Measurements from ENCODE around the gene TECPR2. TPM values are rescaled to one million over a fixed set of nuclear protein-coding genes. Genes with fewer than 3 reads are reported as not detected.

The TECPR2 gene
- total and polyA plus RNA-seq, 2 donors from 2014 or later: 6.0 to 30.2 TPM

DNA sequence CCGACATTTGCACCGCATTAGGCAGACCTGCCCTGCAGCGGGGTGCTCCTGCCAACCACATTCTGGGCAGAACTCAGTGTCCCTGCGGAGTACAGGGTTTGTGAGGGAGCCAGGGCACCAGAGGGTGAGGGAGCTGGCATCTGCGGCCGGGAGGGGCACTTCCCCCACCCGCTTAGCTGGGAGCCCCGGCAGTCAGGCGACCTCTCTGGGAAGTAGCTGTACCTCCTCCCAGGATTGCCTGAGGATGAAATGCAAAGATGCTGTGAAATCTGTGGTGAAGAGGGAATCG, 88.3 kb downstream of the TECPR2 start:
- H3K4me3 ChIP-seq (ENCODE audit: low read length in 3 of 3): no peak overlapping the region
- H3K4me1 ChIP-seq (ENCODE audit: control insufficient read depth in 2 of 3, insufficient read depth in 2 of 3, low read depth in 1 of 3, low read length in 3 of 3): no peaks in the 10 kb centered on the region
- intact Hi-C loops (cut with DNase I): no loop called here
- TF ChIP-seq, protein P1, sequence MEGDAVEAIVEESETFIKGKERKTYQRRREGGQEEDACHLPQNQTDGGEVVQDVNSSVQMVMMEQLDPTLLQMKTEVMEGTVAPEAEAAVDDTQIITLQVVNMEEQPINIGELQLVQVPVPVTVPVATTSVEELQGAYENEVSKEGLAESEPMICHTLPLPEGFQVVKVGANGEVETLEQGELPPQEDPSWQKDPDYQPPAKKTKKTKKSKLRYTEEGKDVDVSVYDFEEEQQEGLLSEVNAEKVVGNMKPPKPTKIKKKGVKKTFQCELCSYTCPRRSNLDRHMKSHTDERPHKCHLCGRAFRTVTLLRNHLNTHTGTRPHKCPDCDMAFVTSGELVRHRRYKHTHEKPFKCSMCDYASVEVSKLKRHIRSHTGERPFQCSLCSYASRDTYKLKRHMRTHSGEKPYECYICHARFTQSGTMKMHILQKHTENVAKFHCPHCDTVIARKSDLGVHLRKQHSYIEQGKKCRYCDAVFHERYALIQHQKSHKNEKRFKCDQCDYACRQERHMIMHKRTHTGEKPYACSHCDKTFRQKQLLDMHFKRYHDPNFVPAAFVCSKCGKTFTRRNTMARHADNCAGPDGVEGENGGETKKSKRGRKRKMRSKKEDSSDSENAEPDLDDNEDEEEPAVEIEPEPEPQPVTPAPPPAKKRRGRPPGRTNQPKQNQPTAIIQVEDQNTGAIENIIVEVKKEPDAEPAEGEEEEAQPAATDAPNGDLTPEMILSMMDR (IDR thresholded peaks at IDR 0.05; ENCODE audit: borderline replicate concordance, extremely low read depth, insufficient read depth): no peak
- peaks cover 0 to 33% (median 28%) of the 10 kb centered on the region in 3 donors for H3K36me3 ChIP-seq (ENCODE audit: control insufficient read depth in 2 of 3, insufficient read depth in 3 of 3, low read length in 3 of 3)
- H3K27ac ChIP-seq (ENCODE audit: low read depth in 2 of 2, low read length in 2 of 2): no peak overlapping the region
- DNase-seq (no peak), FAIRE-seq (no peak)
- H3K9me3 ChIP-seq (ENCODE audit: control insufficient read depth in 2 of 3, insufficient read depth in 1 of 3, low read length in 3 of 3): no peaks in the 10 kb centered on the region
- H3K27me3 ChIP-seq (ENCODE audit: control insufficient read depth, insufficient read depth, low read length): no peaks in the 10 kb centered on the region
- H3K9ac ChIP-seq (ENCODE audit: low read length in 3 of 3): no peak overlapping the region

DNA sequence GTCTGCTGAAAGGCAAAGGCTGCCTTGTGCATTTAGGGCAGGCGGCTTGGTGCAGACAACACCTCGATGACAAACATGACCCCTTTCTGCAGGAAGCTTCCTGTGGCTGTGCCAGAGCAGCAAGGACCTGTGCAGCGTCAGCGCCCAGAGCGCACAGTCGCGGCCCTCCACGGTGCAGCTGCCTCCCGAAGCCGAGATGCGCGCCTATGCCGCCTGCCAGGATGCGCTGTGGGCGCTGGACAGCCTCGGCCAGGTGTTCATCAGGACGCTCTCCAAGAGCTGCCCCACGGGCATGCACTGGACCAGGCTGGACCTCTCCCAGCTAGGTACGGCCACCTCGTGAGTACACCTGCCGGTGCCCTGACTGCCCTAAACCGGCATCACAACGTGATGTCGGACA, 89.6 kb downstream of the TECPR2 start:
- no peaks in the 10 kb centered on the region for H3K9me3 ChIP-seq (ENCODE audit: control insufficient read depth in 2 of 3, insufficient read depth in 1 of 3, low read length in 3 of 3)
- no peak overlapping the region for H3K4me3 ChIP-seq (ENCODE audit: low read length in 3 of 3)
- no peak for FAIRE-seq
- intact Hi-C loops (cut with DNase I): no loop called here
- no peaks in the 10 kb centered on the region for H3K27me3 ChIP-seq (ENCODE audit: control insufficient read depth, insufficient read depth, low read length)
- no peaks in the 10 kb centered on the region for H3K4me1 ChIP-seq (ENCODE audit: control insufficient read depth in 2 of 3, insufficient read depth in 2 of 3, low read depth in 1 of 3, low read length in 3 of 3)
- no peak overlapping the region for H3K9ac ChIP-seq (ENCODE audit: low read length in 3 of 3)
- peaks cover 0 to 33% (median 28%) of the 10 kb centered on the region in 3 donors for H3K36me3 ChIP-seq (ENCODE audit: control insufficient read depth in 2 of 3, insufficient read depth in 3 of 3, low read length in 3 of 3)
- DNase-seq: no peak
- H3K27ac ChIP-seq (ENCODE audit: low read depth in 2 of 2, low read length in 2 of 2): no peak overlapping the region
- TF ChIP-seq, protein P1 (IDR thresholded peaks at IDR 0.05; ENCODE audit: borderline replicate concordance, extremely low read depth, insufficient read depth): no peak

DNA sequence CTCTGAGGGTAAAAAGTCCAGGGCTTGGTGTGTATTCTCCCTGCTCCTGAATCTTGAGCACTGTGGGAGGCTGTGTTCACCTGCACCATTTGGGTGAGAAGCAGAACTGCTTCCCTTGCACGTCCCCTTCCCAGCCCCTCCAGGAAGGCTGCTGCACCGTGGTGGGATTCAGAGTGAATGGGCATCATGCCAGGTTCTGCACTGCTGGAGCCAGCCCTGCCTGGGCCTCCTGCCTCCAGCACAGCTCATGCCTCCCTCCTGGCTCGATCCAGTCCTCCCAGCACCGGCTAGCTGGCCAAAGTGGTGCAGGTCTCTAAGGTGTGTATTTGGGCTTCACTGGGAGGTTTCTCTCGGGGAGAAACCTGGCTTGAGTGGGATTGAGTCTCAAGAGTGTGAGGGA, 92.0 kb downstream of the TECPR2 start:
- DNase-seq: no peak
- H3K4me1 ChIP-seq (ENCODE audit: control insufficient read depth in 2 of 3, insufficient read depth in 2 of 3, low read depth in 1 of 3, low read length in 3 of 3): no peaks in the 10 kb centered on the region
- FAIRE-seq: no peak
- intact Hi-C loops (cut with DNase I): no loop called here
- H3K9ac ChIP-seq (ENCODE audit: low read length in 3 of 3): no peak overlapping the region
- no peak overlapping the region for H3K4me3 ChIP-seq (ENCODE audit: low read length in 3 of 3)
- H3K27me3 ChIP-seq (ENCODE audit: control insufficient read depth, insufficient read depth, low read length): no peaks in the 10 kb centered on the region
- H3K36me3 ChIP-seq (ENCODE audit: control insufficient read depth in 2 of 3, insufficient read depth in 3 of 3, low read length in 3 of 3): peaks cover 0 to 35% (median 24%) of the 10 kb centered on the region in 3 donors
- TF ChIP-seq, protein P1 (IDR thresholded peaks at IDR 0.05; ENCODE audit: borderline replicate concordance, extremely low read depth, insufficient read depth): no peak
- H3K9me3 ChIP-seq (ENCODE audit: control insufficient read depth in 2 of 3, insufficient read depth in 1 of 3, low read length in 3 of 3): no peaks in the 10 kb centered on the region
- H3K27ac ChIP-seq (ENCODE audit: low read depth in 2 of 2, low read length in 2 of 2): no peak overlapping the region

DNA sequence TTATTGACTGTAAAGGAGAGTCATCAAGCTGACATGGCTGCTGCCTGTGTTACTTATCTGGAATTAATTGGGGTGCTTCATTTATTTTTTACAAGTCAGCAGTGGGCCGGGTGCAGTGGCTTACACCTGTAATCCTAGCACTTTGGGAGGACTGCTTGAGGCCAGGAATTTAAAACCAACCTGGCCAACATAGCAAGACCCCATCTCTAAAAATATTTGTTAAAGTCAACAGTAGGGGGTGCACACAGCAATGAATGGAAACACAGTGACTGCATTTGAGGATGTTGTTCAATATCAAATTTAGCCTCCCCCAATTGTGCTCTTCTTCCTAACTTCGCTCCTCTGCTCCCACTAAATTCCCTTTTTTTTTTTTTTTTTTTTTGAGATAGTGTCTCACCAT, 94.8 kb downstream of the TECPR2 start:
- Histone ChIP-seq H3K4me1 (ENCODE audit: control insufficient read depth in 2 of 3, insufficient read depth in 2 of 3, low read depth in 1 of 3, low read length in 3 of 3) (no peaks in the 10 kb centered on the region), H3K9me3 (ENCODE audit: control insufficient read depth in 2 of 3, insufficient read depth in 1 of 3, low read length in 3 of 3) (no peaks in the 10 kb centered on the region), H3K27me3 (ENCODE audit: control insufficient read depth, insufficient read depth, low read length) (no peaks in the 10 kb centered on the region), H3K9ac (ENCODE audit: low read length in 3 of 3) (no peak overlapping the region), H3K4me3 (ENCODE audit: low read length in 3 of 3) (no peak overlapping the region), H3K27ac (ENCODE audit: low read depth in 2 of 2, low read length in 2 of 2) (no peak overlapping the region), H3K36me3 (ENCODE audit: control insufficient read depth in 2 of 3, insufficient read depth in 3 of 3, low read length in 3 of 3) (peaks cover 0 to 12% (median 12%) of the 10 kb centered on the region in 3 donors)
- FAIRE-seq (no peak), DNase-seq (no peak)
- intact Hi-C loops (cut with DNase I): no loop called here
- TF ChIP-seq, protein P1 (IDR thresholded peaks at IDR 0.05; ENCODE audit: borderline replicate concordance, extremely low read depth, insufficient read depth): no peak
